ENCODE measurements around the gene AAGAB. TPM values are rescaled to one million over a fixed set of nuclear protein-coding genes. Genes with fewer than 3 reads are reported as not detected.

The AAGAB gene
- total and polyA plus RNA-seq, 8 donors = 11.2 to 89.5 (median 32.0) TPM

DNA sequence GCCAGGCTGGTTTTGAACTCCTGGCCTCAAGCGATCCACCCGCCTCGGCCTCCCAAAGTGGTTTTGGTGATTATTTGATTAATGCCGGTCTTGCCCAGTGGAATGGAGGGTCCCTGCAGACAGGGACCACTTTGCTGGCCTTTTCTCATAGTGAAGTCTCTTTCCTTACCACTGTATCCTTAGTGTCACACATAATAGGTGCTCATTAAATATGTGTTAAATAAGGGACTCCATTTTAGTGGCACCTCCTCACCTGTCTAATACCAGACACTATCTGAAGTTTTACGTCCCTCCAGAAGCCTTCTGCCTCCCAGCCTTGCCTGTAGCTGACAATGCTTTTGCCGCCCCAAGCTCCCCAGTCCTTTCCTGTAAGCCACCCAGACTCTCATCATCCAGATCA lies 91.3 kb downstream of the AAGAB start:
- intact Hi-C loops (cut with DNase I; ENCODE audit: low total_unique reads) = no loop called here
- Histone ChIP-seq H3K4me3 (no peak overlapping the region), H3K27me3 (no peaks in the 10 kb centered on the region), H3K9me3 (no peaks in the 10 kb centered on the region), H3K36me3 (peaks cover 10 to 38% (median 36%) of the 10 kb centered on the region in 4 donors), H3K4me1 (peaks cover 9 to 39% (median 26%) of the 10 kb centered on the region in 4 donors), H3K27ac (no peak overlapping the region)
- DNase-seq = no peak
- TF ChIP-seq, protein P1, sequence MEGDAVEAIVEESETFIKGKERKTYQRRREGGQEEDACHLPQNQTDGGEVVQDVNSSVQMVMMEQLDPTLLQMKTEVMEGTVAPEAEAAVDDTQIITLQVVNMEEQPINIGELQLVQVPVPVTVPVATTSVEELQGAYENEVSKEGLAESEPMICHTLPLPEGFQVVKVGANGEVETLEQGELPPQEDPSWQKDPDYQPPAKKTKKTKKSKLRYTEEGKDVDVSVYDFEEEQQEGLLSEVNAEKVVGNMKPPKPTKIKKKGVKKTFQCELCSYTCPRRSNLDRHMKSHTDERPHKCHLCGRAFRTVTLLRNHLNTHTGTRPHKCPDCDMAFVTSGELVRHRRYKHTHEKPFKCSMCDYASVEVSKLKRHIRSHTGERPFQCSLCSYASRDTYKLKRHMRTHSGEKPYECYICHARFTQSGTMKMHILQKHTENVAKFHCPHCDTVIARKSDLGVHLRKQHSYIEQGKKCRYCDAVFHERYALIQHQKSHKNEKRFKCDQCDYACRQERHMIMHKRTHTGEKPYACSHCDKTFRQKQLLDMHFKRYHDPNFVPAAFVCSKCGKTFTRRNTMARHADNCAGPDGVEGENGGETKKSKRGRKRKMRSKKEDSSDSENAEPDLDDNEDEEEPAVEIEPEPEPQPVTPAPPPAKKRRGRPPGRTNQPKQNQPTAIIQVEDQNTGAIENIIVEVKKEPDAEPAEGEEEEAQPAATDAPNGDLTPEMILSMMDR (IDR thresholded peaks at IDR 0.05) = no peak
- WGBS, 5 donors = 89 to 99% (median 97%) methylated on average over 6 of the region's 6 CpGs

DNA sequence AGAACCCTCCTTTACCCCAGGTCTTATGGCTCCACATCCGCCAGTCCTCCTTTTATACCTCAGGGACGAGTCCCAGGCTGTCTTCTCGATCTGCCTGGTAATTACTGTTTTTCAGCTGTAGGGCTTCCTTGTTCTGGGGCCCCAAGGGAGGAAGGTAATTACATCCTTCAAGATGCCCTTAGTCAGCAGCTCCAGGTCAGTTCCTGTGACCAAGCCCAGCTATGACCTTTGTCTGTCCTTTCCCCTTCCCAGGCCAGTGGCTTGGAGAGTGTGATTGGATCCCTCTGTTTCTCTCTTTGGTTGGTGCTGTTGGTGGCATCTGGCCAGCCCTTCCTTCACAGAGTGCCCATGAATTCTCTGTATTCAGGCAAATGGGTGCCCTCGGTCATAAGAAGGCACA lies 92.6 kb downstream of the AAGAB start:
- intact Hi-C loops (cut with DNase I; ENCODE audit: low total_unique reads) = no loop called here
- H3K36me3 ChIP-seq = peaks cover 7 to 25% (median 24%) of the 10 kb centered on the region in 4 donors
- no peak for DNase-seq
- 80 to 95% (median 88%) methylated on average over 4 of the region's 4 CpGs for WGBS, 5 donors
- no peak overlapping the region for H3K27ac ChIP-seq
- H3K4me3 ChIP-seq = no peak overlapping the region
- TF ChIP-seq EP300 (IDR thresholded peaks at IDR 0.05) (no peak), POLR2A (IDR thresholded peaks at IDR 0.05) (no peak), POLR2AphosphoS5 (IDR thresholded peaks at IDR 0.05) (no peak)
- TF ChIP-seq, protein P1 (IDR thresholded peaks at IDR 0.05) = no peak
- no peaks in the 10 kb centered on the region for H3K27me3 ChIP-seq
- peaks cover 0 to 35% (median 21%) of the 10 kb centered on the region in 4 donors for H3K4me1 ChIP-seq
- no peaks in the 10 kb centered on the region for H3K9me3 ChIP-seq

DNA sequence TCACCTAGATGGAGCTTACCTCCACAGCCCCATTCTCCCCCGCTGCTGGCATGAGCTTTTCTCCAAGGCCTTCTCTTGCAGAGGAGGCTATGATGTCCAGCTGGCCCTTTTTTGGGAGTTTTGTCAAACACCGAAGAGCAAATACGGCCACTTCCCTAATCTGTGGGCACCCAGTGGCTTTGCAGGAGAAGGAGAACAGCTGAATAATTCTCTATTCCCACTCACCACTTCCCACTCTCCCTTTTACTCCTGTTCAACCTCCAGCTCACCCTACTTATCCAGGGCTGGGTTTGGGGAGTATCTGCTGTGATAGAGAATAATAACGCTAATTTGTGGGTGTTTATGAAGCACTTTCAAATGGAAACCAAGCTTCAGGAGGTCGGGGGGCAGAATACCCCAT lies 93.0 kb downstream of the AAGAB start:
- Histone ChIP-seq H3K27me3 (no peaks in the 10 kb centered on the region), H3K9me3 (no peaks in the 10 kb centered on the region), H3K4me1 (peaks cover 0 to 33% (median 21%) of the 10 kb centered on the region in 4 donors), H3K36me3 (peaks cover 6 to 21% (median 19%) of the 10 kb centered on the region in 4 donors), H3K27ac (no peak overlapping the region), H3K4me3 (no peak overlapping the region)
- TF ChIP-seq EP300 (IDR thresholded peaks at IDR 0.05) = no peak
- TF ChIP-seq POLR2A (IDR thresholded peaks at IDR 0.05) = no peak
- TF ChIP-seq POLR2AphosphoS5 (IDR thresholded peaks at IDR 0.05) = no peak
- WGBS, 5 donors = 87 to 95% (median 92%) methylated on average over 5 of the region's 5 CpGs
- intact Hi-C loops (cut with DNase I; ENCODE audit: low total_unique reads) = no loop called here
- DNase-seq = no peak

DNA sequence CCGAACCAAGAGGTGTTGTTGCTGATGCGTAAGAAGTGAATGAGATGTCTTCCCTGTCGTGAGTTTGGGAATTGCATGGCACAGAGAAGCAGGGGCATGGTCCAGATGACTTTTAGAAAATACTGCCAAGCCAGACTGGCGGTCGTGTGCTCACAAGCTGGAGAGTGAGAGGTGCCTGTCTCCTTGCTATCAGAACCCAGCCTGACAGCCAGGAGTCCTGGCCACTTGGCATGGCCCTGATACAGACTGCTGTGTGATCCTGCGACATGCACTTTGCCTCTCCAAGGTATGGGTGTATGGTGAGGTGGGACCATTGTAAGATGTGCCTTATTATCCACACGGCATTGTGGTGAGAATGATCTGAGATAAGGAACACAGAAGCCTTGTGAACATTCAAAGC lies 96.1 kb downstream of the AAGAB start:
- TF ChIP-seq EP300 (IDR thresholded peaks at IDR 0.05) (no peak), POLR2AphosphoS5 (IDR thresholded peaks at IDR 0.05) (no peak), POLR2A (IDR thresholded peaks at IDR 0.05) (no peak)
- TF ChIP-seq, protein P1 (IDR thresholded peaks at IDR 0.05) = no peak
- Histone ChIP-seq H3K4me3 (no peak overlapping the region), H3K36me3 (no peaks in the 10 kb centered on the region), H3K9me3 (no peaks in the 10 kb centered on the region), H3K27me3 (no peaks in the 10 kb centered on the region), H3K27ac (peak overlapping the region in 1 of 5 donors; percentile 62), H3K4me1 (peaks cover 0 to 39% (median 22%) of the 10 kb centered on the region in 4 donors)
- intact Hi-C loops (cut with DNase I; ENCODE audit: low total_unique reads) = no loop called here
- WGBS, 5 donors = 71 to 82% (median 73%) methylated on average over 7 of the region's 7 CpGs
- DNase-seq = no peak

DNA sequence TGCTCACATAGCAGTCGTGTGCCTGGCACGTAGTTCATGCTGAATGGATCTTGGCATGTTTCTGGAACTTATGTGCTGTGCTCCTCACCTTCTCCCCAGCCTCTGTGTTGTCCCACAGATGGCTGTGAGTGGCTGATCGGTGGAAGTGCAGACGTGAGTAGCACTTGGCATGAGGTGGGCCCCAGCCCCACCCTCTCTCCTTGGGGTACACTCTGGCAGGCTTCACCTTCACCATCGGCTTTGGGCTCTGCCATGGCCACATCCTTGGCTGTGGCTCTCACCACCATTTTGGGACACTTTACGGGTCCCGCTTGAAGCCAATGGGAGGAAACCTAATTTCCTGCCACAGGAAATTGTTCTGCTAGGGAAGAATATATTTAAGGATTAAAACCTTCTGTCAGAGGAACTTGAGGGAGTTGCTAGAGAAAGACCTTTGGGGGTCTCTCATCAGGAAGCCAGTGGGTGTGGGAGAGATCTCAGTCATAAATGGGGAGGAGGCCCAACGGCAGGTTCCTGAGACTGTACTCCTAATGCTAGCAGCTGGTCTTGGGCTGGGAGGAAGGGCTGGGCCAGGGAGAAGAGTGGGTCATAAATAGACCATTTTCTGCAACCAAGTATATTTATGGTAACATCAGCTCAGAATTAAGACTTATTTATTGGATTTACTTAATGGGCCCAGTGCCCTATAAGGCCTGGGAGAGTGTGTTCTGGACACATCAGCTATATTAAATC lies 96.8 kb downstream of the AAGAB start:
- Histone ChIP-seq H3K4me3 (no peak overlapping the region), H3K27me3 (no peaks in the 10 kb centered on the region), H3K27ac (peak overlapping the region in 1 of 5 donors; percentile 62), H3K9me3 (no peaks in the 10 kb centered on the region), H3K36me3 (no peaks in the 10 kb centered on the region), H3K4me1 (peaks cover 0 to 39% (median 25%) of the 10 kb centered on the region in 4 donors)
- TF ChIP-seq, protein P1 (IDR thresholded peaks at IDR 0.05) = no peak
- TF ChIP-seq POLR2A (IDR thresholded peaks at IDR 0.05) (no peak), EP300 (IDR thresholded peaks at IDR 0.05) (no peak)
- intact Hi-C loops (cut with DNase I; ENCODE audit: low total_unique reads) = no loop called here
- WGBS, 5 donors = 70 to 85% (median 78%) methylated on average over 6 to 8 of the region's 8 CpGs
- DNase-seq = no peak

Data from stomach (tissue), 9 donors.